ENCODE results near the gene SOBP.

Gene SOBP

DNA sequence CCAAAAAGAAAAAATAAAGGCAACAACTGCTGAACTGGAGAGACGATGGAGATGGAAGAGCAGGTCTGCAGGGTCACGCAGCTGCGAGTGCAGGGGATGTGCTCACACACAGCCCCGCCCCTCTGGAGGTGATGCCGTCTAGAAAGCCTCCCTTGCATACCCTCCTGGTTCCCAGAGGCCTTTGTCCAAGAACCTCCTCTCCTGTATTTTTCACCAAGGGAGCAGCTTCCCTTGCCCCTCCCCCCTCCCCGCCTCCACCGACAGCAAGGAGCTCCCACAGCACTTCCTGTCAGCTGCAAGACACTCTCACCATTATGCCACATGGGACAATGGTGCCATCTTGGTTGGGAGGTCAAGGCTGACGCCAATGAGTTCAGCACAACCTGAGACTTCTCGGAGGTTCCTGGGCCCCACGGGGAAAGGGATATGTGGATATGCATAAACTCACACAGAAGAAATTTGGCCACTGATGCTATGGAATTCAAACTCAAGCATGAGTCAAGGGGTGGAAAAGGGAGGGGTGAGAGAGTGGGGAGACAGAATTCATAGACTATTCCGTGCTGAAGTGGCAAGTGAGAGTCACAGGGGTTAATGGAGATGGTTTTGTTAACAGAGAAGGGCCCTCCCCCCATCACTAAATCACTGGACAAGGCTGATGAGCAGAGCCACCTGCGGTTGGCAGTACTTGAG is 201.3 kb downstream of the SOBP start:
- DNase-seq (ENCODE audit: low spot score), result no peak

DNA sequence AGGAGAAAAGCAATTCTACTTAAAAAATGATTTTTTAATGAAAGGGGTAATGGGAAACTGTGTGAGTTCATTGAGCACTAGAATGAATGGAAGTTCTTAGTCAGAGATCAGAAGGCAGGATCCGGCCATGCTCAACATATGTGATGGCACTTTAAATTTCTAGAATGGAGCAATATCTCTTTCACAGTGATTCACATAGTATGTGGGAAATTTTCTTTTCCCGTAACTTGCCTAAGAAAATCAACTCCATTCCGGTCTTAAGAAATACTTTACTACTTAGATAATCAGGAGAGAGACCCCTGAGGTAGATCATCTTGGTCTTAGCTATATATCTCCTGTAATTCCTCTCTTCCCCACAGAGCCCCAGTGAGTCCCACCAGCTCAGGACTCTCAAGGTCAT is 202.4 kb downstream of the SOBP start:
- DNase-seq (ENCODE audit: low spot score), result no peak

DNA sequence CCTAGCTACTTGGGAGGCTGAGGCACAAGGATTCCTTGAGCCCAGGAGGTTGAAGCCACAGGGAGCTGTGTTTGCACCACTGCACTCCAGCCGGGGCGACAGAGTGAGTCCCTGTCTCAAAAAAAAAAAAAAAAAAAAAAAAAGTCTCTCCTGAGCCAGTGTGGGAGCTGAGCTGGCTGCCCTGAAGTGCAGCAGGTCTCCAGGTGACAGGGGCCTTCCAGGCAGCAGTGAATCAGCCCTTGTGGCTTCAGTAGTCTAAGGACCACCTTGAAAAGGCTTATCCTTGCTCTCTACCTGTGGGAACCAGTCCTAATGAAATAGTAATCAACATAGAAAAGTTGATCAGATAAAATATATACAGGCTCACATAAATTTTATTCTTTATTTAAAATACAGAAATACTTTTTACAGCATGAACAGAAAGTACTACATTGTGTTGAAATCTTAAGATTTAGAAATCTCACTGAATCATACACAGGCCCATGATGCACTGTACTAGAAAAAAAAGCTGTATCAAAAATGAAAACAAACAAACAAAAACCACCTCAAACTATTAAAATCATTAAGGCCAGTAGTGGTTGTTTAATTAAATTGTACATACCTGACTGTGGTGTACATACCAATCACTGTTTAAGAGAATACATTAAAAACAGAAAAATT is 205.3 kb downstream of the SOBP start:
- DNase-seq (ENCODE audit: low spot score), result no peak

DNA sequence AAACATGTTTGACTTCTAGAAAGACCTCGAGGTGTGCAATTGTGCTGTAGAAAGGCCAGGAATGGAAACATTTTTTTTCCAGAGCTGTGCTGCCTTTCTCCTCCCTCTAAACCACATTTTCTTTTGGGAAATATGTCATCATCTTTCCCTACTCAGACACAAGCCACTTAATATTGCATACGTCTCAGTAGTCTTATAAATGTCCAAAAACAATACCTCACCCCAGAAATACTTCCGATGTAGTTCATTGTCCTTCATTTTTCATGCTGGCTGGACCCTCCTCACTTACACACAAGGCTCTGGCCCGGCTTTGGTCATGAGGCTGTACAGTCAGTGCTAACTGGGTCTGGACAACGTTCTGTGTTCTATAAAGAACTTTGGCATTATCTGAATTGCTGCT is 207.8 kb downstream of the SOBP start:
- no peak for DNase-seq (ENCODE audit: low spot score)

DNA sequence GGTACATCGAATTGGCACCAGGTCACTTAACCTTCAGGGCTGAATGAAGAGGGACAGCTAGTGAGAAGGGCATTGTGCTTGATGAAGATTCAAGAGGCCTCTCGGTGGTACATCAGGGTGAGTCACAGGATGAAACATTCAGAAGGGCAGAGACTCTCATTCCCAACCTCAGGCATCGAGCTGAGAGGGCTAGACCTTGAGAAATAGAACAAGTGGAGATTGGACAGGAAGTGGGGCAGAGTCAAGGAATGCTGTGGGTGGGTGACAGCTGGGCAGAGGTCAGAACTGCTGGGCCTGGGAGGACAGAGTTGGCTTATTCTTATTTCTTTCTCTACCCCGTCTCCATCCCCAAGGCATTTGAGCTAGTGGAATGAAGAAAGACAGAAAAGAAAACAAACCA is 208.2 kb downstream of the SOBP start:
- DNase-seq (ENCODE audit: low spot score), result no peak

DNA sequence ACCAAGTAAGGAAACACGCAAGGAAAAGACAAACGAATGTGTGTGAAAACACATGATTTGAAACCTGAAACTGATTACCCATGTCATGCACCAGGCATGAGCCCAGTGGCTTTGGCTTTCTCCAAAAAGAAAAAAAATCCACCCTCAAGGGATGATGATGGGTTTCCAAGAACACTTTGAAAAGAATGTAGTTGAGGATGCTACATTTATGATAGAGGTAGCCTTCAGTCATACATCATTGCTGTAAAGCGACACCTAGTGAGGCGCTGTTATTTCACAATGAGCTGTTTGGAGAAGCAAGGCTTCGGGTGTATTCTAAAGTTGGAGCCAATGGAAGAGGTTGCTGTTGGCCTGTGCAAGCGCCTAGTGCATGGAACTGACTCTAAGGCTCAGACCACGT is 209.3 kb downstream of the SOBP start:
- no peak for DNase-seq (ENCODE audit: low spot score)

DNA sequence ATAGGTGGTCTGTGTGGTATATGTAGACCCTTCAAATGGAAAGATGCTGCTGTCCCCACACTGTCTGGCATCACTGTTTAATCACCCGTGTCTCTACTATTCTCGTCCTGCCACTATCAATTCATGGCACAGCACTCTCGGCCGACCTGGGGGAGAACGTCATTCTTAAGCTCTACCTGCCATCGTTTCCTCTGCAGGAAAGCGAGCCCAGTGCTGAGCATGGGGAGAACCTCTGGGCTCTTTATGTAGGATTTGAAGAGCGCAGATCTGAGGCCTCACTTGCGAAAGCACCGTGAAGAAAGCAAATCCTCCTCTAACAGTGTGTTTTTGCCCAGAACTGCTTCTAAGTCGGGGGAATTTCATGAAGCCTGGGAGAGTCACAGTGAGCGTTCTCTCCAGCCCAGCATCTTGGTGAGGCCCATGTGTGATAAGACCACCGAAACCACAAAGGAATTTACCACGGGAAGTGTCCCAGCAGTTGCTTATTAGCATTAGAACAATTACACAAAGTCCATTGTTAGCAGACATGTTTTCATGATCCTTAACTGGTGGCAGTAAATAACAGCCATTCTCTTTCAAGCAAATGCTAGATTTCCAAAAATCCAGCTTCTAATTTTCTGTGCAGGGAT is 209.9 kb downstream of the SOBP start:
- DNase-seq (ENCODE audit: low spot score), result no peak

DNA sequence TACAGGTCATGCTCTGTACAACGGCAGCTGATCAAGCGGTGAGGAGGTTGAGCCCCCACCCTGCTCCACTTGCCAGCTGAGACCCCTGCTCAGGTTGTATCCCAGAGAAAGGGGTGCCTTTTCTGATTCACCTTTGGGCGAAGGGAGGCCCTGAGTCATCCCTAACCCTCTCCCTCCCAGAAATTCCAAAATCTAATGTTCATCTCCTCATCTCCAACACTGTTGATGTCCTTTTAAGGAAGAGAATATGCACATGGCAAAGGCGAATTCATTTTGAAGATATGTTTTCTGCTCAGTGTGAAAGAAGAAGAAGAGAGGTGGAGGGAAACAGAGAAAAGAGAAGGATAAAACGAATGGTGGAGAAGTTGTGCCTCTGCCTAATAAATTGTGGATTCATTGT is 213.7 kb downstream of the SOBP start:
- no peak for DNase-seq (ENCODE audit: low spot score)

DNA sequence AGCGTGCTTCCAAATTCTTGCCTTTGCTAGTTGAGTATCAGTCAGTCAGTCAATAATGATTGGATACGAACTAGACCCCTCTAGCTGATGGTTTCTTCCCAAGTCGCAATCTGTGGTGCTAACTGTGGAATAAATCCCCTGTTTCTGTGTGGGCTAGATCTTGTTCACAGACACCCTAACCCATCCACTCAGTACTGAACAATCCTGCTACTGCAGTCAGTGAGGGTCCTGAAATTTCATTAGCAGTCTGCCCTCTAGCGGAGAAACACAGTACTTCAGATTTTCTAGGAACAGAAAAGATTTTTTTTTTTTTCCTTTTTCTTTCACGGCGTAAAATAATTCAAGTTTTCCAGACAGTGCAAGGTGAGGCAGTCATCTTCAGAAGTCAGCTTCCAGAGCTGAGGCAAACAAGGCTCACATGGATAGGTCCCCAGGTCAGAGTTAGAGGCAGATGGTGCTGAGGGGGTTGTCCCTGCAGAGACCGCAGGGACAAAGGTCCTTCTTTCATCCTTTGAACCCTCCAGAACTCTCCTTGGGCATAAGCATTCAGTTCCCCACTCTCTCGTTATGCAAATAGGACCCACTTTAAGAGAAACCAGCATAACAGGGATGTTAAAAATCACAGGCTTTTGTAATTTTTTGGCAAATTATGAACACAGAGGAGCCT is 214.6 kb downstream of the SOBP start:
- peak; percentile 55 for DNase-seq (ENCODE audit: low spot score)

DNA sequence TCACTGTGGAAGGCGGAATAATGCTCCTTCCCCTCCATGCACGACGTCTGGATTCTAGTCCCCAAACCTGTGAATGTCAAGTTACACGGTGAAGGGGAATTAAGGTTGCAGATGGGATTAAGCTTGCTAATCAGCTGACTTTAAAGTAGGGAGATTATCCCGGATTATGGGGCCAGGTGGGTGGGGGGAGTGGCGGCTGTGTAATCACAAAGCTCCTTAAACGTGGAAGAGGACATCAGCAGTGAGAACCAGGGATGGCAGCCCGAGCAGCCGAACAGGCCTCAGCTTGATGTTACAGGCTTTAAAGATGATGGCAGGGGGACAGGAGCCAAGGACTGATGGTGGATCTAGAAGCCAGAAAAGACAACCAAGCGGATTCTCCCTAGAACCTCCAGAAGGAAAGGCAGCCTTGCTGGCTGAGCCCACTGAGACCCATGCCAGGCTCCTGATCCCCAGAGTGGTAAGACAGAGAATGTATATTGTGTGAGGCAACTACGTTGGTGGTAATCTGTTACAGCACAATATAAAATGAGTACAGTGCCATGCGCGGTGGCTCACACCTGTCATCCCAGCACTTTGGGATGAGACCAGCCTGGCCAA is 216.7 kb downstream of the SOBP start:
- no peak for DNase-seq (ENCODE audit: low spot score)

DNA sequence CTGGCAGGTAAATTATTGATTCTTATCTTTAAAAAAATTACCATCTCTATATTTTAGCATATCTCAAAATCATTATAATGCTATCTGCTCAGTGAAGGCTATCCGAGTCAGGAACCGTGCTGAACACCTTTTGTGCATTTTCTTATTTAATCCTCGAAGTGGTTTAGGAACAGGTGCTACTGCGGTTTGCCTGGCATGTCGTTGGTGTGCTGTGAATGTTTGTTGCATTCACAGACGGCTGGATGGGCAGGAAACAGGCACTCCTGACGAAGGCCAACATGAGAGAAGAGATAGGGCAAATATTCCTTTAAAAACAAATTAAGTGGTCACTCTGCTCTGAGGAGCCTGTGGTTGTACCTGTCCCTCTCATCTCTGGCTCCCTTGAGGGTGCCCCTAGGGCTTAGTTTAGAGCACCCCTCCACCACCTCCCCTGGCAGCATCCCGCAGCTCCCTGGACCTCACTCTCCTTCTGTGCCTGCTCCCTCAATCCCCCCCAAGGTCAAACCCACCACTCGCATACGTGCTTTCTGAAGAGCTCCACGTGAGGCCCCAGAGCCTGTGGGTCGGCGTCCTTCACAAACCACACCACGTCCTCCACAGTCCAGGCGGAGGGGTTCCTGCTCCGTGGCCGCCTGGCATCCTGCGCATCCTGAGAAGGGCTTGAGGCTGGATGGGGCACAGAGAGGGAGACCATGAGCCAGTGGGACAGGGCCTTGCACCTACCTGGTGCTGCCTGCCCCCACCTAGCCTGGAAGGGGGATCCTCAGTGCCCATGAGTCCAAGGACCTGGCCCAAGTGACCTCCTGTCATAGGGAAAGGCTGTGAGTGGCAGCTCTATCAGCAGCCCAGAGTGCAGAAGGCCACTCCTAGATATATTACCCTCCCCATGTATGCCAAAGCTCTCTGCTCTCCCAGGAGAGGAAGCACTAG is 217.7 kb downstream of the SOBP start:
- DNase-seq (ENCODE audit: low spot score), result no peak

DNA sequence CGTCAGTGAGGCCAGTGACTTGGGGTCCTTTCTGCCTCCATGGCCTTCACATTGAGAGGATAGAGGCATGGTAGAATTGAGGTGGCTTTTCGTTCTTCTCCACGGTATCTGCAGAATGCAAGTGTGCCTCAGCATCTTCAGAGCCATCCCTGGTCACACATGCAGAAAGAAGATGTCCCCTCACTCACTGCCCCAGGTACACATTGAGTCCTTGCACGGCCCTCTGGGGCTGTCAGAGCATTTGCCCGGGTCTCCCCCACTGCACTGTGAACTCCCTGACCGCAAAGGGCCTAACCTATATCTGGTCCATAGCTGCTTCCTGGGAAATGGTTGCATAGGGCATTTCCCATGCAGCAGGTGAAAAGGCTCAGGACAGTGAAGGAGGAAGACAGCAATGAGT is 218.5 kb downstream of the SOBP start:
- DNase-seq (ENCODE audit: low spot score), result no peak

DNA sequence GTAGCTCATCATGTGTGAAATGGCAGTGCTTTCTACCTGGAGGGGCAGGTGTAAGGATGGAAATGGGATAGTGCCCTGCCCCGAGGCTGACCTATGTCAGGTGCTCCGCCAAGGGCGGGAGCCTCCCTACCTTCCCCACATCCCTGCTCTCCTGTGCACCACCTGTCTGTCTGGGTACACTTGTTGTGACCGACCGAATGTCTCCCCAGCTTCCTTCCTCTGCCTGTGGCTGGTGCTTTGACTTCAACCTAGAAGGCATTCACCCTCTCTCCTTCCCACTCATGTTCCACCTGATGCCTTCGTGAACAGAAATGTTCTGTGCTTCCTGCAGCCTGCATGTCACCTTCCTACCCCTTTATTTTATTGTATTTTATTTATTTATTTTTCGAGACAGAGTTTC is 219.4 kb downstream of the SOBP start:
- no peak for DNase-seq (ENCODE audit: low spot score)

Measured in HuH-7 (cell line).